IPS-15b (cell line): Measurements from ENCODE around the gene ADORA3.

ENCODE experiments used
- H3K27me3 ChIP-seq: one replicate; pipeline ENCODE4 v1.6.1; 2013; ENCODE audit warnings: low read length; ENCODE audit not compliant: control insufficient read depth, insufficient read depth
- H3K36me3 ChIP-seq: one replicate; pipeline ENCODE4 v1.6.1; 2013; ENCODE audit warnings: low read length; ENCODE audit not compliant: control insufficient read depth, insufficient read depth
- H3K4me1 ChIP-seq: one replicate; pipeline ENCODE4 v1.6.1; 2013; ENCODE audit warnings: mild to moderate bottlenecking, low read length; ENCODE audit not compliant: control insufficient read depth, insufficient read depth
- H3K4me3 ChIP-seq: one replicate; pipeline ENCODE4 v1.5.1; 2013; ENCODE audit warnings: low read depth, low read length
- H3K9ac ChIP-seq: one replicate; pipeline ENCODE4 v1.6.1; 2013; ENCODE audit warnings: low read depth, mild to moderate bottlenecking, low read length
- H3K9me3 ChIP-seq: one replicate; pipeline ENCODE4 v1.6.1; 2013; ENCODE audit warnings: mild to moderate bottlenecking, low read length; ENCODE audit not compliant: control insufficient read depth, insufficient read depth

ADORA3 gene

DNA sequence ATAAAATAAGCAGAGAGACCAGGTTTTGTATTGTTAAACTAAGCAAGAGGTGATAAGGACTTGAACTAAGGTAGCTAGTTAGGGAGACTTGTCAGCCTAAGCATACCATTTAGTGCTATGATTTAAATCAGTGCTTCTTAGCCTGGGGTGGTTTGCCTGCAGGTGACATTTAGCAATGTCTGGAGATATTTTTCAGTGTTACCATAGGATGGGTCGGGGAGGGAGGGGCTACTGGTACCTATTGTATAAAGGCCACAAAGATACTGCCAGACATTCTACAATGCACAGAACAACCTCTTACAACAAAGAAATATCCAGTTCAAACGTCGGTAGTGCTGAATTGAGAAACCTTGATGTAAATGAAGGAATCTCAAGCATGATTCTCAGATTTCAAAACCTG is 50.9 kb downstream of the ADORA3 start:
- no peaks in the 10 kb centered on the region for H3K9me3 ChIP-seq
- H3K36me3 ChIP-seq, result peaks cover 11% of the 10 kb centered on the region
- H3K27me3 ChIP-seq, result no peaks in the 10 kb centered on the region
- no peak overlapping the region for H3K4me3 ChIP-seq
- no peak overlapping the region for H3K9ac ChIP-seq
- peaks cover 4% of the 10 kb centered on the region for H3K4me1 ChIP-seq

DNA sequence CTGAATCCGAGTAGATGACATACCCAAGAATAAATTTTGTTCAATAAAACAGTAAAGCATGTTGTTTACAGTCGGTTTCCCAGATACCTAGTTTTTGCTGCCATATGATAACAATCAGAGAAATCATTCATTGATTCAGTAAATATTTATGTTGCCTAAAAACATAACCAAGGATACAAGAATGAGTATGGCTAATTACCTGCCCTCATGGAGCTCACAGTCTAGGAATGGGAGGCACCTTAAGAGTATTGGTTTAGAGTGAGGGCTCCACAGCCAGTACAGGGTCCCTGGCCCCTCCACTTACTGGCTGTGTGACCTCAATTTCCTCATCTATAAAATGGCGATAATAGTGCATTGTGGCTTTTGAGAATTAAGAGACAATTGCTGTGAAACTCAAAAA is 53.2 kb downstream of the ADORA3 start:
- H3K27me3 ChIP-seq, result no peaks in the 10 kb centered on the region
- H3K4me3 ChIP-seq, result peak overlapping the region; percentile 100
- peak overlapping the region; percentile 88 for H3K9ac ChIP-seq
- no peaks in the 10 kb centered on the region for H3K9me3 ChIP-seq
- peaks cover 4% of the 10 kb centered on the region for H3K4me1 ChIP-seq
- H3K36me3 ChIP-seq, result peaks cover 6% of the 10 kb centered on the region

DNA sequence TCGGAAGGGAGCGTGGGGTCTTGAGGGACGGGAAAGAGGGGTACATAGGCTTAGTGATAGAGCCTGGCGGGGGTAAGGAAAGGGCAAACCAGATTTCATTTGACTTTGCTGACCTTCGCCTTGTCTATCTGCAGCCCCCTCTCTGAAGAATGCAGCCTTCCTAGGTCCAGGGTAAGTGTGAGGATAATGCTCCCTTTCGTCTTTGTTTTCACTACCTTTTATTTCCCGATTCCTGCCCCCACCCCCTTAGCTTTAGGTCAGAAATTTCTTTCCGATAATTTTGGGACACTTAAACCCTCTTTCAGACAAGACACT is 53.8 kb downstream of the ADORA3 start:
- no peaks in the 10 kb centered on the region for H3K27me3 ChIP-seq
- H3K9me3 ChIP-seq, result no peaks in the 10 kb centered on the region
- peak overlapping the region; percentile 88 for H3K9ac ChIP-seq
- H3K36me3 ChIP-seq, result peaks cover 6% of the 10 kb centered on the region
- peak overlapping the region; percentile 100 for H3K4me3 ChIP-seq
- peaks cover 4% of the 10 kb centered on the region for H3K4me1 ChIP-seq
